MM.1S (cell line): Measurements from ENCODE around the gene HBA1.

Experiments
- DNase-seq: peaks from one replicate; pipeline ENCODE4 v3.0.0-alpha.2; 2015
- H2AFZ ChIP-seq: fragments of 300-600 bp; sonication (generic); 2 replicates; pipeline ENCODE4 v1.6.0; 2016; ENCODE audit warnings: antibody characterized with exemption, low read length
- H3F3A ChIP-seq: fragments of 300-600 bp; sonication (generic); 2 replicates; pipeline ENCODE4 v1.6.1; 2016; ENCODE audit warnings: mild to moderate bottlenecking, antibody characterized with exemption, low read length, moderate library complexity, mixed read lengths; ENCODE audit not compliant: insufficient read depth
- H3K27ac ChIP-seq: fragments of 300-600 bp; sonication (generic); 2 replicates; pipeline ENCODE4 v1.5.1; 2016; ENCODE audit warnings: mild to moderate bottlenecking, low read length
- H3K27me3 ChIP-seq: fragments of 300-600 bp; sonication (generic); replicated peaks from 2 replicates; pipeline ENCODE4 v1.6.0; 2016; ENCODE audit warnings: low read length; ENCODE audit not compliant: insufficient read depth
- H3K36me3 ChIP-seq: fragments of 300-600 bp; sonication (generic); replicated peaks from 2 replicates; pipeline ENCODE4 v1.6.1; 2016; ENCODE audit warnings: mild to moderate bottlenecking, low read length, mixed read lengths; ENCODE audit not compliant: insufficient read depth
- H3K4me1 ChIP-seq: fragments of 300-600 bp; sonication (generic); 2 replicates; pipeline ENCODE4 v1.6.1; 2016; ENCODE audit warnings: low read length, mixed read lengths
- H3K4me2 ChIP-seq: fragments of 300-600 bp; sonication (generic); 2 replicates; pipeline ENCODE4 v1.6.0; 2016; ENCODE audit warnings: low read depth, low read length
- H3K4me3 ChIP-seq: fragments of 300-600 bp; sonication (generic); 2 replicates; pipeline ENCODE4 v1.5.1; 2016; ENCODE audit warnings: low read length, mixed read lengths
- H3K79me2 ChIP-seq: fragments of 300-600 bp; sonication (generic); 2 replicates; pipeline ENCODE4 v1.6.1; 2016; ENCODE audit warnings: mixed run types, low read length, mixed read lengths
- H3K9ac ChIP-seq: fragments of 300-600 bp; sonication (generic); 2 replicates; pipeline ENCODE4 v1.6.1; 2016; ENCODE audit warnings: low read length, mixed read lengths
- H3K9me2 ChIP-seq: fragments of 300-600 bp; sonication (generic); replicated peaks from 2 replicates; pipeline ENCODE4 v1.6.1; 2016; ENCODE audit warnings: mild to moderate bottlenecking, low read length, mixed read lengths; ENCODE audit not compliant: insufficient read depth
- H3K9me3 ChIP-seq: fragments of 300-600 bp; sonication (generic); replicated peaks from 2 replicates; pipeline ENCODE4 v1.6.1; 2016; ENCODE audit warnings: mild to moderate bottlenecking, low read length, mixed read lengths; ENCODE audit not compliant: insufficient read depth
- H4K20me1 ChIP-seq: fragments of 300-600 bp; sonication (generic); 2 replicates; pipeline ENCODE4 v1.6.1; 2016; ENCODE audit warnings: mild to moderate bottlenecking, low read length, moderate library complexity, mixed read lengths; ENCODE audit not compliant: insufficient read depth
- CTCF ChIP-seq: fragments of 300-600 bp; sonication (generic); IDR thresholded peaks from 2 replicates; pipeline ENCODE4 v1.5.1; 2016; ENCODE audit warnings: antibody characterized with exemption, low read length, mixed read lengths
- EZH2 ChIP-seq: fragments of 300-600 bp; sonication (generic); optimal IDR thresholded peaks from 2 replicates; pipeline ENCODE3; 2017; ENCODE audit warnings: low read depth, mild to moderate bottlenecking, antibody characterized with exemption, low read length, mixed read lengths
- EZH2phosphoT487 ChIP-seq: fragments of 300-600 bp; sonication (generic); IDR thresholded peaks from 2 replicates; pipeline ENCODE4 v1.6.1; 2018; ENCODE audit warnings: antibody characterized with exemption, low read length

HBA1 gene

GRCh38 chr16:191831-192230 lies 15.4 kb downstream of the HBA1 start:
- no peaks in the 10 kb centered on the region for H3K9me2 ChIP-seq
- no peaks in the 10 kb centered on the region for H3K36me3 ChIP-seq
- H3K27ac ChIP-seq = no peak overlapping the region
- no peak overlapping the region for H3K9ac ChIP-seq
- TF ChIP-seq EZH2 (no peak), CTCF (no peak), EZH2phosphoT487 (no peak)
- no peak overlapping the region for H3K4me2 ChIP-seq
- no peaks in the 10 kb centered on the region for H3K4me1 ChIP-seq
- no peak overlapping the region for H3K4me3 ChIP-seq
- H3F3A ChIP-seq = no peaks in the 10 kb centered on the region
- no peak overlapping the region for H2AFZ ChIP-seq
- no peaks in the 10 kb centered on the region for H3K9me3 ChIP-seq
- H3K27me3 ChIP-seq = no peaks in the 10 kb centered on the region
- no peak for DNase-seq
- H4K20me1 ChIP-seq = no peaks in the 10 kb centered on the region
- no peaks in the 10 kb centered on the region for H3K79me2 ChIP-seq

GRCh38 chr16:192686-193085 lies 16.2 kb downstream of the HBA1 start:
- no peaks in the 10 kb centered on the region for H4K20me1 ChIP-seq
- no peaks in the 10 kb centered on the region for H3K36me3 ChIP-seq
- H3K27ac ChIP-seq = no peak overlapping the region
- DNase-seq = no peak
- H3K9me2 ChIP-seq = no peaks in the 10 kb centered on the region
- no peak overlapping the region for H3K4me2 ChIP-seq
- no peaks in the 10 kb centered on the region for H3F3A ChIP-seq
- H3K4me1 ChIP-seq = no peaks in the 10 kb centered on the region
- no peak overlapping the region for H3K4me3 ChIP-seq
- no peak overlapping the region for H3K9ac ChIP-seq
- TF ChIP-seq EZH2phosphoT487 (no peak), EZH2 (no peak), CTCF (no peak)
- H3K27me3 ChIP-seq = no peaks in the 10 kb centered on the region
- no peaks in the 10 kb centered on the region for H3K79me2 ChIP-seq
- no peak overlapping the region for H2AFZ ChIP-seq
- H3K9me3 ChIP-seq = no peaks in the 10 kb centered on the region

- no peaks in the 10 kb centered on the region for H3K9me2 ChIP-seq
- no peak for DNase-seq
- no peaks in the 10 kb centered on the region for H3F3A ChIP-seq
- TF ChIP-seq EZH2 (no peak), CTCF (no peak), EZH2phosphoT487 (no peak)
- H4K20me1 ChIP-seq = no peaks in the 10 kb centered on the region
- no peaks in the 10 kb centered on the region for H3K27me3 ChIP-seq
- peaks cover 3% of the 10 kb centered on the region; the same call in 1 of the 2 replicates for H3K79me2 ChIP-seq
- no peaks in the 10 kb centered on the region for H3K4me1 ChIP-seq
- H3K9ac ChIP-seq = no peak overlapping the region
- no peak overlapping the region for H3K4me3 ChIP-seq
- no peak overlapping the region for H3K27ac ChIP-seq
- H2AFZ ChIP-seq = no peak overlapping the region
- H3K4me2 ChIP-seq = no peak overlapping the region
- H3K9me3 ChIP-seq = no peaks in the 10 kb centered on the region
- no peaks in the 10 kb centered on the region for H3K36me3 ChIP-seq
Observed at GRCh38 chr16:193441-193840, 17.0 kb downstream of the HBA1 start.
